GM13977 (cell line): ENCODE measurements around the gene TMEM229B.

Source experiments
- DNase-seq: peaks from one replicate; pipeline ENCODE4 v3.0.0; 2012; ENCODE audit warnings: low spot score
- CTCF ChIP-seq: IDR thresholded peaks from 2 replicates; pipeline ENCODE4 v1.5.1; 2012; ENCODE audit warnings: mild to moderate bottlenecking, control low read depth; ENCODE audit not compliant: insufficient read depth; ENCODE audit errors: extremely low read depth, missing control alignments
- in situ Hi-C: fragments of 300-500 bp; cut with MboI; formaldehyde crosslinking; loops from one replicate; pipeline ENCODE4 v1.12.0; 2022; ENCODE audit warnings: low sequenced_read_pairs, low pct_unique_long_range_greater_than_20kb, mixed read lengths, inconsistent platforms; ENCODE audit not compliant: unreplicated experiment

Gene TMEM229B

GRCh38 chr14:67472726-67473125, 15.8 kb downstream of the TMEM229B start:
- in situ Hi-C loops: no loop called here
- no peak for DNase-seq
- no peak for TF ChIP-seq CTCF

GRCh38 chr14:67469954-67470353, 18.6 kb downstream of the TMEM229B start:
- no peak for TF ChIP-seq CTCF
- no peak for DNase-seq
- in situ Hi-C loops: no loop called here

GRCh38 chr14:67468378-67468730, 20.2 kb downstream of the TMEM229B start:
- in situ Hi-C loops: no loop called here
- no peak for TF ChIP-seq CTCF
- no peak for DNase-seq

- in situ Hi-C loops: no loop called here
- DNase-seq: no peak
- TF ChIP-seq CTCF: no peak
Measured at GRCh38 chr14:67467134-67467533, 21.4 kb downstream of the TMEM229B start.

GRCh38 chr14:67464879-67465278, 23.6 kb downstream of the TMEM229B start:
- in situ Hi-C loops: no loop called here
- TF ChIP-seq CTCF: no peak
- DNase-seq: no peak

- no peak for TF ChIP-seq CTCF
- in situ Hi-C loops: no loop called here
- no peak for DNase-seq
Measured at GRCh38 chr14:67464377-67464776, 24.1 kb downstream of the TMEM229B start.

GRCh38 chr14:67463900-67464299, 24.6 kb downstream of the TMEM229B start:
- no peak for TF ChIP-seq CTCF
- in situ Hi-C loops: no loop called here
- no peak for DNase-seq
